GM19467 (cell line): ENCODE measurements around the gene PRSS57.
"Not testable (repeated sequence)": the region's sequence is repeated elsewhere in the genome, so short reads cannot be mapped to it uniquely, and the experiment has no call there.

Source experiments
- ATAC-seq: cut with Tn5 transposase; IDR thresholded peaks from one replicate; pipeline ENCODE4 v1.9.1; 2021; ENCODE audit warnings: mild to moderate bottlenecking, moderate library complexity; ENCODE audit not compliant: unreplicated experiment

Gene PRSS57

GRCh38 chr19:723714-724113 is 28.5 kb upstream of the PRSS57 start:
- no peak for ATAC-seq

- ATAC-seq: no peak
Measured at GRCh38 chr19:723247-723646, 28.0 kb upstream of the PRSS57 start.

DNA sequence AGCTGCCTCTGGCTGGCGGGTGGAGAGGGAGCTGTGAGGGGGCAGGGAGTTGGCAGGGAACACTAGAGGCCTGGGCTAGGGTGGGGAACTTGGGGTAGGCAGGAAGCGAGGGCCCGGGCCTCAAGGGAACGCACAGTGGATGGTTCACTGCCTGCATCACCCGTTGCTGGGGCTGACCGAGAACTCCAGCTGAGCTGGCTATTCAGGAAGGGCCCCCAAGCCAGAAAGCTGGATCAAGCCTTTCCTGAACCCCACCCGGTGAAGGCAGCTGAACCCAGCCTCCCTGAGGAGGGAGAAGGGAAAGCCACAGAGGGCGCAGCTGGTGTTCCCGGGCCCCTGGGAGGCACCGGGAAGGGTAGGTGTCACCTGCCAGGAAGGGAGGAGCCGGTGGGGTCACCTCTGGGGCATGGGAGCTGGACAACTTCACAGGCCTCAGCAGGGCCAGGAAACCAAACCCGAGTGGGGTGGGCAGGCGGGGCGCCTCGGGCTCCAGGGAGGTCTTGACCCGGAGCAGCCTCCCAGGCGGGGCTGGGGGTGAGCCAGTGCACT is 27.4 kb upstream of the PRSS57 start:
- ATAC-seq: no peak

GRCh38 chr19:720345-721160 is 25.3 kb upstream of the PRSS57 start:
- ATAC-seq: no peak

GRCh38 chr19:719636-720344 is 24.5 kb upstream of the PRSS57 start:
- no peak for ATAC-seq

- no peak for ATAC-seq
Measured at GRCh38 chr19:718991-719512, 23.8 kb upstream of the PRSS57 start.

- no peak for ATAC-seq
Measured at GRCh38 chr19:718251-718951, 23.1 kb upstream of the PRSS57 start.

DNA sequence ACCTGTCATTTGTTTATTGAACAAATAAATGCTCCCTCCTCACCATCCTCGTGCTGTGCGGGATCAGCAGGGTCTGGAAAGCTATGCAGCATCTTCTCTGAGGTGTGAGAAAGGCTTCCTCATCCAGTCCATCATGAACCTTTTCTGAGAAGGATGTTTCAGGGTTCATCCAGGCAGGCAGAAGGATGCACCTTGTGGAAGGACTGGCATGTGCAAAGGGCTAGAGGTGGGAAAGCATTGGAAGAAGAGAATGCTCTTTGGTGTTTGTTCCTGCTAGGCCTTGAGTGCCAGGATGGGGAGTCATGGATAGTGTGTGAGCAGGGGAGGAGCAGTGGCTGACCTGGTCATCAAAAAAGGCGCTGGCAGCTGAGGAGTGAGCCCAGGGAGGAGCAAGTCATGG is 20.1 kb upstream of the PRSS57 start:
- no peak for ATAC-seq

DNA sequence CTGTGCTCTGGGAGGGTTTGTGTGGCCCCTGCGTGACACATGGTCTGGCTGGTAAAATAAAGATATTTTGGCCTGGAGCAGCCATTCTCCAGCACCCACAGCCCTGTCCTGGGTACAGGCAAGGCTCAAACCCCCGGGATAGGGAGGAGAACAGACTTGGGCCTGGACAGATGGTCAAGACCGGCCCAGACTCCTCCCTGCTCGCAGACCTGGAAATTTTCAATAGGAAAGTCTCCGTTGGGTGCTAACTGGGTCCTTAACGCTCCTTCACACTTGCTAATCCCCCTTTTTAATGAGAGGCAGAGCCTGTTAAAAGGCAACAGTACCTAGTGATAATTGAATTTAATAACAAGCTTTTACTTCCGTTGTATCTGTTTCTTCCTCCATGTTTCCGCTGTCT is 16.0 kb upstream of the PRSS57 start:
- ATAC-seq: no peak

DNA sequence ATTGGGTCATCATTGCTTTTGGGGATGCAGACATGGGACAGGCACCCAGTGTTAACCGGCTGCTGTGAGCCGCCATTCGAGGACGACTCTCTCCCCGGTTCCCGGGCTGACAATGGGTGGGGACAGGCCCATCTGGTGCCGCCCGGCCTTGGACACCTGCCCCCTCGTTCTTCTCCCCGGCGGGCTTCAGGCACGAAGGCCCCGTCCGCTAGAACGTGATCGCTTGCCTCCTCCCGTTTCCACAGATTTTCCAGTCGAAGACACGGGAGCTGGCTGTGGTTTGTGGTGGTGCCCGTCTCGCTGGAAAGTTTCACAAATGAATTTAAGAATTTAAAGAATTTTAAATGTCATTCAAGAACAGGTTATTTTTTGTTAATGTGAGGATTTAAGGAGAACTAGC is 15.5 kb upstream of the PRSS57 start:
- ATAC-seq: no peak

DNA sequence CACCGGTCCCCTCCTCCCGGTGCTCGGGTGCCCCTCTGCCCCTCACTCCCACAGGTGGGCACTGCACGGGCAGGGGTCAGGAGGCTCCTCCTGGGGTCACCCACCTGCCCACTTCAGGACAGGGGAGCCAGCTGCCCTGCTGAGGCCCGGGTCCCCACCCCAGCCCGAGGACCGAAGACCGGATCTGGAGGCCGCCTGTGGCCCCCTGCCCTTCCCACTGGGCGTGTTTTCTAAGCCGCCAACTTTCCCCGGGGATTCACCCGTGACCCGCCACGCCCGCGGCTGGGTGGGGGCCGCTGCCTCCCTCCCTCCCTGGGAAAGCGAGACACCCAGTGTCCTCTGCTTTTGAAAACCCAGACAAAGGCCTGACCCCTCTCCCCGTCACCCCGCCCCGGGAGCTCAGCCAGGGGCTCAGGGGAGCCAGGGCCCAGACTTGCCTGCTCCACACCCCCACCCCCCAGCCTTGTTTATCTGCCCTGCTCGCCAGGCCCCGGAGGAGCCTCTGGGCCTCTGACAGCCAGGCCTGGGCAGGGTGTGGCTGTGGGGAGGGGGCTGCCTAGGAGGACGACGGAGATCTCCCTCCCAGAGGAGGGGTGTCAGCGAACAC is 14.8 kb upstream of the PRSS57 start:
- ATAC-seq: no peak

GRCh38 chr19:709196-709964 is 14.1 kb upstream of the PRSS57 start:
- no peak for ATAC-seq

DNA sequence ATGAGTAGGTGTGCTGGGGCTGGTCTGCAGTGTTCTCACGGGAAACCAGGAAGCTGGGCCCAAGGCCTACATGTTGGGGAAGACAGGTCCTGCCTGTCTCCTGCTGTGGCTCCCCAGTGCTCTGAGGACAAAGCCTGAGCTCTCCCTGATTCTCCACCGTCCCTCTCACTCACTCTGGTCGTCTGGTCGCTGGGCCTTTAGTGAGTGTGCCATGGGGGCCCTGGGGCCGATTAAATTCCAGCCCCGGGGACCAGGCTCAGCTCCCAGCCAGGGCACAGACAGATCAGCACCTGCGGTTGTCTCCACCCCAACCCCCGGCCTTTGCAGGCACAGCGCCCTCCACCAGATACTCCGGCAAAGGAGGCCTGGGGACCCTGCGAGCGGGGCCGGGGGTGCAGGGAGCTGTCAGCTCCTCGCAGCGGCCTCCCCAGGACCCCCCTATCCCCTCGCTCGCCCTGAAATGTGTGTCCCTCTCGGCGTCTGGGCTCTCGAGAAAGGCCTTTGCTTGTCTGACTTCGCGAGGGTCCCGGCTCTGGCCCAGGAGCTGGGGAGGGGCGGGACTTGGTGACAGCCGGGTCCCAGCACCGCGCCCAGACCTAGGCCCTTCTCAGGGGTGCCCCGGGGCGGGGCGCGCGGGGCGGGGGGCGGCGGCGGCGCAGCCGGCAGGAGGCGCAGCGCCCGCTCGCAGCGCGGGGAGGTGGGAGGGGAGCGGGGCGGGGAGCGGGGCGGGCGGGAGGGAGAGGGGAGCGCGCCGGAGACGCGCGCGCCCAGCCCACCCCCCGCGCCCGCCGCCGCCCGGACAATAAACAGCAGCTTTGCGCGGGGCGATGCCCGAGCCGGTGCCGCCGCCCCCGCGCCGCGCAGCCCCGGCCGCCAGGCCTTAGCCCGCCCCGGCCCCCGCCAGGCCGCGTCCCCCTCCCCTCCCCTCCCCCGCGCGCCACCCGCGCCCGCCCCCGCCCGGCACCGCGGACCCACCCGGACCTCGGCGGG is 13.2 kb upstream of the PRSS57 start, which contains the start of gene PALM:
TSS of gene PALM (plus strand) at position 782 of the 990 bp plus-strand sequence. CDS start 212 bp downstream, outside the sequence.
- ATAC-seq: no peak

- ATAC-seq: no peak
Measured at GRCh38 chr19:704447-704741, 9.1 kb upstream of the PRSS57 start.

- no peak for ATAC-seq
Measured at GRCh38 chr19:703651-704446, 8.6 kb upstream of the PRSS57 start.

- no peak for ATAC-seq
Measured at GRCh38 chr19:703329-703650, 8.0 kb upstream of the PRSS57 start.

DNA sequence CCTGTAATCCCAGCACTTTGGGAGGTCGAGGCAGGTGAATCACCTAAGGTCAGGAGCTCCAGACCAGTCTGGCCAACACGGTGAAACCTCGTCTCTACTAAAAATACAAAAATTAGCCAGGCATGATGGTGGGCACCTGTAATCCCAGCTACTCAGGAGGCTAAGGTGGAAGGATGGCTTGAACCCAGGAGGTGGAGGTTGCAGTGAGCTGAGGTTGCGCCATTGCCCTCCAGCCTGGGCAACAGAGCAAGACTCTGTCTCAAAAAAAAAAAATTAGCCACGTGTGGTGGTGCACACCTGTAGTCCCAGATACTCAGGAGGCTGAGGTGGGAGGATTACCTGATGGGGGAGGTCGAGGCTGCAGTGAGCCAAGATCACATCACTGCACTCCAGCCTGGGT is 7.6 kb upstream of the PRSS57 start:
- not testable (repeated sequence) for ATAC-seq

- not testable (repeated sequence) for ATAC-seq
Measured at GRCh38 chr19:699885-700284, 4.6 kb upstream of the PRSS57 start.
